Measurements from ENCODE around the gene BARX2.

Gene BARX2

GRCh38 chr11:129395883-129396282, 20.2 kb downstream of the BARX2 start:
- Histone ChIP-seq H3K4me1 (ENCODE audit: control insufficient read depth, insufficient read depth, low read length) (peaks cover 9% of the 10 kb centered on the region), H3K4me3 (ENCODE audit: low read depth, low read length) (no peak overlapping the region), H3K27ac (ENCODE audit: extremely low read depth, low read depth, low read length) (no peak overlapping the region), H3K9me3 (ENCODE audit: control insufficient read depth, insufficient read depth, low read depth, low read length) (no peaks in the 10 kb centered on the region), H3K36me3 (ENCODE audit: control insufficient read depth in 2 of 2, insufficient read depth in 1 of 2, low read length in 2 of 2) (no peaks in the 10 kb centered on the region)
- TF ChIP-seq ZNF138 (tag by site-specific recombination; IDR thresholded peaks at IDR 0.05; ENCODE audit: borderline replicate concordance) = no peak
- TF ChIP-seq ZNF266 (tag by site-specific recombination; IDR thresholded peaks at IDR 0.05; ENCODE audit: low read depth) = no peak
- TF ChIP-seq ZNF776 (tag by site-specific recombination; IDR thresholded peaks at IDR 0.05; ENCODE audit: borderline replicate concordance) = no peak
- no peak for TF ChIP-seq ZNF707 (tag by site-specific recombination; IDR thresholded peaks at IDR 0.05)
- TF ChIP-seq KLF1 (tag by site-specific recombination; IDR thresholded peaks at IDR 0.05) = no peak
- no peak for TF ChIP-seq ZFP69B (tag by site-specific recombination; IDR thresholded peaks at IDR 0.05)
- TF ChIP-seq ZNF404 (tag by site-specific recombination; IDR thresholded peaks at IDR 0.05) = no peak
- no peak for TF ChIP-seq ZNF639 (tag by site-specific recombination; IDR thresholded peaks at IDR 0.05)
- no peak for TF ChIP-seq ZNF645 (tag by site-specific recombination; IDR thresholded peaks at IDR 0.05)
- no peak for TF ChIP-seq ZBTB17 (tag by site-specific recombination; IDR thresholded peaks at IDR 0.05)
- no peak for TF ChIP-seq ZNF692 (tag by site-specific recombination; IDR thresholded peaks at IDR 0.05)
- no peak for TF ChIP-seq ZSCAN30 (tag by site-specific recombination; IDR thresholded peaks at IDR 0.05)
- TF ChIP-seq ZBTB8A (tag by site-specific recombination; IDR thresholded peaks at IDR 0.05) = no peak
- TF ChIP-seq OVOL3 (tag by site-specific recombination; IDR thresholded peaks at IDR 0.05) = no peak
- TF ChIP-seq ZNF157 (tag by site-specific recombination; IDR thresholded peaks at IDR 0.05) = no peak
- no peak for TF ChIP-seq EGR2 (tag by site-specific recombination; IDR thresholded peaks at IDR 0.05; ENCODE audit: low read depth)
- TF ChIP-seq MYNN (tag by site-specific recombination; IDR thresholded peaks at IDR 0.05; ENCODE audit: borderline replicate concordance) = no peak
- no peak for TF ChIP-seq ZFP37 (tag by site-specific recombination; IDR thresholded peaks at IDR 0.05)
- ChIA-PET CTCF (interaction anchor here (1.2 kb wide), 1 partner anchor 11 kb away, joined by 3 read pairs; no protein-coding TSS in a partner anchor), POLR2A (no interaction called here)

GRCh38 chr11:129396454-129396853, 20.8 kb downstream of the BARX2 start:
- no peak for TF ChIP-seq ZNF114 (tag by site-specific recombination; IDR thresholded peaks at IDR 0.05)
- TF ChIP-seq KLF8 (tag by site-specific recombination; IDR thresholded peaks at IDR 0.05) = no peak
- POLR2A ChIA-PET = no interaction called here
- Histone ChIP-seq H3K27ac (ENCODE audit: extremely low read depth, low read depth, low read length) (no peak overlapping the region), H3K9me3 (ENCODE audit: control insufficient read depth, insufficient read depth, low read depth, low read length) (no peaks in the 10 kb centered on the region), H3K4me3 (ENCODE audit: low read depth, low read length) (no peak overlapping the region), H3K36me3 (ENCODE audit: control insufficient read depth in 2 of 2, insufficient read depth in 1 of 2, low read length in 2 of 2) (no peaks in the 10 kb centered on the region), H3K4me1 (ENCODE audit: control insufficient read depth, insufficient read depth, low read length) (peaks cover 5% of the 10 kb centered on the region)
- CTCF ChIA-PET = interaction anchor here (1.2 kb wide), 1 partner anchor 10 kb away, joined by 3 read pairs; no protein-coding TSS in a partner anchor

All from HEK293 (cell line).